ENCODE measurements around the gene TLK1. TPM values are rescaled to one million over a fixed set of nuclear protein-coding genes. Genes with fewer than 3 reads are reported as not detected.

The TLK1 gene
- total RNA-seq, 1 donor from 2014 or later: 35.8 TPM

GRCh38 chr2:170996316-170996715 is 164.4 kb downstream of the TLK1 start:
- no peak overlapping the region for H3K27ac ChIP-seq
- no peak for DNase-seq (ENCODE audit: extremely low spot score in 2 of 2)
- TF ChIP-seq POLR2AphosphoS5 (IDR thresholded peaks at IDR 0.05; ENCODE audit: insufficient read depth in 1 of 2, low read depth in 1 of 2) (no peak), CTCF (IDR thresholded peaks at IDR 0.05) (no peak), POLR2A (IDR thresholded peaks at IDR 0.05) (no peak)
- H3K36me3 ChIP-seq: peaks cover 0 to 38% of the 10 kb centered on the region in 2 donors
- H3K4me3 ChIP-seq: no peak overlapping the region
- intact Hi-C loops (cut with DNase I): no loop called here
- no peaks in the 10 kb centered on the region for H3K4me1 ChIP-seq
- no peaks in the 10 kb centered on the region for H3K27me3 ChIP-seq
- no peaks in the 10 kb centered on the region for H3K9me3 ChIP-seq

- Histone ChIP-seq H3K36me3 (peaks cover 0 to 24% of the 10 kb centered on the region in 2 donors), H3K4me1 (no peaks in the 10 kb centered on the region), H3K27ac (no peak overlapping the region), H3K27me3 (no peaks in the 10 kb centered on the region), H3K9me3 (no peaks in the 10 kb centered on the region), H3K4me3 (no peak overlapping the region)
- intact Hi-C loops (cut with DNase I): no loop called here
- no peak for DNase-seq (ENCODE audit: extremely low spot score in 2 of 2)
- TF ChIP-seq POLR2AphosphoS5 (IDR thresholded peaks at IDR 0.05; ENCODE audit: insufficient read depth in 1 of 2, low read depth in 1 of 2): no peak
- no peak for TF ChIP-seq POLR2A (IDR thresholded peaks at IDR 0.05)
- TF ChIP-seq CTCF (IDR thresholded peaks at IDR 0.05): no peak
Measured at GRCh38 chr2:170991398-170992182, 169.1 kb downstream of the TLK1 start.

GRCh38 chr2:170986566-170987258 is 174.0 kb downstream of the TLK1 start:
- H3K4me1 ChIP-seq: no peaks in the 10 kb centered on the region
- no peak overlapping the region for H3K4me3 ChIP-seq
- H3K9me3 ChIP-seq: no peaks in the 10 kb centered on the region
- H3K27me3 ChIP-seq: no peaks in the 10 kb centered on the region
- DNase-seq (ENCODE audit: extremely low spot score in 2 of 2): no peak
- intact Hi-C loops (cut with DNase I): no loop called here
- H3K27ac ChIP-seq: no peak overlapping the region
- no peak for TF ChIP-seq CTCF (IDR thresholded peaks at IDR 0.05)
- no peak for TF ChIP-seq POLR2A (IDR thresholded peaks at IDR 0.05)
- no peak for TF ChIP-seq POLR2AphosphoS5 (IDR thresholded peaks at IDR 0.05; ENCODE audit: insufficient read depth in 1 of 2, low read depth in 1 of 2)
- H3K36me3 ChIP-seq: no peaks in the 10 kb centered on the region

GRCh38 chr2:170985407-170985806 is 175.3 kb downstream of the TLK1 start:
- intact Hi-C loops (cut with DNase I): no loop called here
- no peak overlapping the region for H3K27ac ChIP-seq
- H3K27me3 ChIP-seq: no peaks in the 10 kb centered on the region
- DNase-seq (ENCODE audit: extremely low spot score in 2 of 2): no peak
- no peaks in the 10 kb centered on the region for H3K9me3 ChIP-seq
- no peaks in the 10 kb centered on the region for H3K36me3 ChIP-seq
- H3K4me3 ChIP-seq: no peak overlapping the region
- no peaks in the 10 kb centered on the region for H3K4me1 ChIP-seq
- TF ChIP-seq CTCF (IDR thresholded peaks at IDR 0.05) (no peak), POLR2A (IDR thresholded peaks at IDR 0.05) (no peak), POLR2AphosphoS5 (IDR thresholded peaks at IDR 0.05; ENCODE audit: insufficient read depth in 1 of 2, low read depth in 1 of 2) (no peak)

GRCh38 chr2:170984079-170984478 is 176.6 kb downstream of the TLK1 start:
- H3K4me1 ChIP-seq: no peaks in the 10 kb centered on the region
- no peak for DNase-seq (ENCODE audit: extremely low spot score in 2 of 2)
- TF ChIP-seq POLR2A (IDR thresholded peaks at IDR 0.05) (no peak), POLR2AphosphoS5 (IDR thresholded peaks at IDR 0.05; ENCODE audit: insufficient read depth in 1 of 2, low read depth in 1 of 2) (no peak), CTCF (IDR thresholded peaks at IDR 0.05) (no peak)
- no peak overlapping the region for H3K27ac ChIP-seq
- intact Hi-C loops (cut with DNase I): no loop called here
- H3K4me3 ChIP-seq: no peak overlapping the region
- no peaks in the 10 kb centered on the region for H3K36me3 ChIP-seq
- no peaks in the 10 kb centered on the region for H3K27me3 ChIP-seq
- H3K9me3 ChIP-seq: no peaks in the 10 kb centered on the region
